Measurements from ENCODE around the gene ENSA.
"Not testable (repeated sequence)": the region's sequence is repeated elsewhere in the genome, so short reads cannot be mapped to it uniquely, and the experiment has no call there.

The ENSA gene

GRCh38 chr1:150662811-150663210 is 33.4 kb upstream of the ENSA start:
- no peaks in the 10 kb centered on the region for H3K9me3 ChIP-seq (ENCODE audit: control insufficient read depth, low read length)
- H3K27me3 ChIP-seq (ENCODE audit: control insufficient read depth, insufficient read depth, low read length) = no peaks in the 10 kb centered on the region
- H3K4me2 ChIP-seq (ENCODE audit: low read length) = no peak overlapping the region
- no peak overlapping the region for H3K4me3 ChIP-seq (ENCODE audit: low read depth, low read length)
- no peak overlapping the region for H2AFZ ChIP-seq
- no peaks in the 10 kb centered on the region for H3K4me1 ChIP-seq
- no peak overlapping the region for H3K27ac ChIP-seq
- TF ChIP-seq, protein P1, sequence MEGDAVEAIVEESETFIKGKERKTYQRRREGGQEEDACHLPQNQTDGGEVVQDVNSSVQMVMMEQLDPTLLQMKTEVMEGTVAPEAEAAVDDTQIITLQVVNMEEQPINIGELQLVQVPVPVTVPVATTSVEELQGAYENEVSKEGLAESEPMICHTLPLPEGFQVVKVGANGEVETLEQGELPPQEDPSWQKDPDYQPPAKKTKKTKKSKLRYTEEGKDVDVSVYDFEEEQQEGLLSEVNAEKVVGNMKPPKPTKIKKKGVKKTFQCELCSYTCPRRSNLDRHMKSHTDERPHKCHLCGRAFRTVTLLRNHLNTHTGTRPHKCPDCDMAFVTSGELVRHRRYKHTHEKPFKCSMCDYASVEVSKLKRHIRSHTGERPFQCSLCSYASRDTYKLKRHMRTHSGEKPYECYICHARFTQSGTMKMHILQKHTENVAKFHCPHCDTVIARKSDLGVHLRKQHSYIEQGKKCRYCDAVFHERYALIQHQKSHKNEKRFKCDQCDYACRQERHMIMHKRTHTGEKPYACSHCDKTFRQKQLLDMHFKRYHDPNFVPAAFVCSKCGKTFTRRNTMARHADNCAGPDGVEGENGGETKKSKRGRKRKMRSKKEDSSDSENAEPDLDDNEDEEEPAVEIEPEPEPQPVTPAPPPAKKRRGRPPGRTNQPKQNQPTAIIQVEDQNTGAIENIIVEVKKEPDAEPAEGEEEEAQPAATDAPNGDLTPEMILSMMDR (IDR thresholded peaks at IDR 0.05) = no peak
- H3K36me3 ChIP-seq (ENCODE audit: control insufficient read depth, insufficient read depth, low read length) = no peaks in the 10 kb centered on the region
- H3K79me2 ChIP-seq = no peaks in the 10 kb centered on the region
- H3K9ac ChIP-seq = no peak overlapping the region

GRCh38 chr1:150661156-150661555 is 31.7 kb upstream of the ENSA start:
- Histone ChIP-seq H2AFZ (no peak overlapping the region), H3K4me2 (ENCODE audit: low read length) (no peak overlapping the region), H3K79me2 (no peaks in the 10 kb centered on the region), H3K36me3 (ENCODE audit: control insufficient read depth, insufficient read depth, low read length) (no peaks in the 10 kb centered on the region), H3K27ac (no peak overlapping the region), H3K9ac (no peak overlapping the region), H3K4me1 (no peaks in the 10 kb centered on the region), H3K4me3 (ENCODE audit: low read depth, low read length) (no peak overlapping the region), H3K9me3 (ENCODE audit: control insufficient read depth, low read length) (no peaks in the 10 kb centered on the region), H3K27me3 (ENCODE audit: control insufficient read depth, insufficient read depth, low read length) (no peaks in the 10 kb centered on the region)
- TF ChIP-seq, protein P1 (IDR thresholded peaks at IDR 0.05) = no peak

- TF ChIP-seq, protein P1 (IDR thresholded peaks at IDR 0.05) = no peak
- H3K4me2 ChIP-seq (ENCODE audit: low read length) = no peak overlapping the region
- no peaks in the 10 kb centered on the region for H3K36me3 ChIP-seq (ENCODE audit: control insufficient read depth, insufficient read depth, low read length)
- no peaks in the 10 kb centered on the region for H3K27me3 ChIP-seq (ENCODE audit: control insufficient read depth, insufficient read depth, low read length)
- no peak overlapping the region for H3K4me3 ChIP-seq (ENCODE audit: low read depth, low read length)
- no peak overlapping the region for H3K27ac ChIP-seq
- no peaks in the 10 kb centered on the region for H3K4me1 ChIP-seq
- no peak overlapping the region for H3K9ac ChIP-seq
- no peaks in the 10 kb centered on the region for H3K79me2 ChIP-seq
- H3K9me3 ChIP-seq (ENCODE audit: control insufficient read depth, low read length) = no peaks in the 10 kb centered on the region
- H2AFZ ChIP-seq = no peak overlapping the region
Observed at GRCh38 chr1:150660584-150660983, 31.2 kb upstream of the ENSA start.

- not testable (repeated sequence) for H3K36me3 ChIP-seq (ENCODE audit: control insufficient read depth, insufficient read depth, low read length); H3K4me2 ChIP-seq (ENCODE audit: low read length); H2AFZ ChIP-seq; H3K4me3 ChIP-seq (ENCODE audit: low read depth, low read length); H3K9me3 ChIP-seq (ENCODE audit: control insufficient read depth, low read length); H3K9ac ChIP-seq; H3K79me2 ChIP-seq; H3K4me1 ChIP-seq; H3K27me3 ChIP-seq (ENCODE audit: control insufficient read depth, insufficient read depth, low read length); H3K27ac ChIP-seq
Observed at GRCh38 chr1:150657064-150657463, 27.7 kb upstream of the ENSA start.

DNA sequence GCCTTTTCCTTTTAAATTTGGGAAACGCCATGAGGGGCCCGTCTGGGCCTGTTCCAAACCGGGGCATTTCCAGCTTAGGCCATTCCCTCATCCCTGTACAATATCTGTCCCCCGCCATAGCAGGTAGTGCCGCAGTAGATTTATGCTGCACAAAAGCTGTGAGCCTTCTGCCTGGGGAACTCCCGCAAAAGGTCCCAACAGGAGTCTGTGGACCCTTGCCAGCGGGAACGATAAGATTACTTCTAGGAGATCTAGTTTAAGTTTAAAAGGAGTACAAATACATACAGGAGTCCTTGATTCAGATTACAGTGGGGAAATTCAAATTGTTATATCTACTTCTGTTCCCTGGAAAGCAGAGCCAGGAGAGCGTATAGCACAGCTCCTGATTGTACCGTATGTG is 25.2 kb upstream of the ENSA start:
- H3K4me1 ChIP-seq; H3K79me2 ChIP-seq; H3K27me3 ChIP-seq (ENCODE audit: control insufficient read depth, insufficient read depth, low read length); H3K9me3 ChIP-seq (ENCODE audit: control insufficient read depth, low read length); H3K4me3 ChIP-seq (ENCODE audit: low read depth, low read length); H3K4me2 ChIP-seq (ENCODE audit: low read length); H3K36me3 ChIP-seq (ENCODE audit: control insufficient read depth, insufficient read depth, low read length); H2AFZ ChIP-seq; H3K9ac ChIP-seq; H3K27ac ChIP-seq: not testable (repeated sequence)

DNA sequence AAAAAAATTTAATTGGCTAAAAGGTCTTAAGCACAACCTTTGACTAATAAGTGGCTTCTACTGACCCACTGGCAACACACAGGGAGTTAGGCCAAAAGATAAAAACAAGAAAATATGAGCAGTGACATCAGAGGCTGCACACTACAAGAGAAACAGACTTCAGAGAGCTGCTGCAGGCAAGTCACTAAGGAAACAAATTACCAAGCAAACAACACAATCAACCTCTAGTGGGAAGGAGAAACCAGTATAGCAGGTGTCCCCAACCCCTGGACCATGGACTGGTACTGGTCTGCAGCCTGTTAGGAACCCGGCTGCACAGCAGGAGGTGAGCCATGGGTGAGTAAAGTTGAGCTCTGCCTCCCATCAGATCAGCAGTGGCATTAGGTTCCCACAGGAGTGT is 20.8 kb upstream of the ENSA start:
- H3K4me2 ChIP-seq (ENCODE audit: low read length) = no peak overlapping the region
- no peak overlapping the region for H2AFZ ChIP-seq
- no peak overlapping the region for H3K9ac ChIP-seq
- no peak overlapping the region for H3K27ac ChIP-seq
- TF ChIP-seq, protein P1 (IDR thresholded peaks at IDR 0.05) = no peak
- no peaks in the 10 kb centered on the region for H3K4me1 ChIP-seq
- no peaks in the 10 kb centered on the region for H3K79me2 ChIP-seq
- H3K4me3 ChIP-seq (ENCODE audit: low read depth, low read length) = no peak overlapping the region
- no peaks in the 10 kb centered on the region for H3K27me3 ChIP-seq (ENCODE audit: control insufficient read depth, insufficient read depth, low read length)
- H3K36me3 ChIP-seq (ENCODE audit: control insufficient read depth, insufficient read depth, low read length) = no peaks in the 10 kb centered on the region
- H3K9me3 ChIP-seq (ENCODE audit: control insufficient read depth, low read length) = no peaks in the 10 kb centered on the region

Measured in parathyroid adenoma (tissue), 2 donors.